ENCODE data around the gene EDDM13. TPM values are rescaled to one million over a fixed set of nuclear protein-coding genes. Genes with fewer than 3 reads are reported as not detected.

The EDDM13 gene, protein sequence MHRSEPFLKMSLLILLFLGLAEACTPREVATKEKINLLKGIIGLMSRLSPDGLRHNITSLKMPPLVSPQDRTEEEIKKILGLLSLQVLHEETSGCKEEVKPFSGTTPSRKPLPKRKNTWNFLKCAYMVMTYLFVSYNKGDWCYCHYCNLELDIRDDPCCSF
- total RNA-seq (not detected), total RNA-seq (0 to 0.86 (median 0.07) reads per million in 172 experiments)
- 0.86 TPM for polyA plus RNA-seq (2013, experiment 1 of 2)
- polyA plus RNA-seq (2013, experiment 2 of 2), result 0.87 TPM

- H3K4me1 ChIP-seq (ENCODE audit: insufficient read depth, low read length), result no peaks in the 10 kb centered on the region
- CTCF ChIA-PET, result no interaction called here
- no peaks in the 10 kb centered on the region for H3K9me3 ChIP-seq (ENCODE audit: control insufficient read depth in 1 of 2, insufficient read depth in 1 of 2, low read length in 2 of 2)
- DNase-seq (no peak), ATAC-seq (ENCODE audit: poor library complexity) (no peak)
- no peaks in the 10 kb centered on the region for H3K36me3 ChIP-seq (ENCODE audit: insufficient read depth, low read length)
- no peaks in the 10 kb centered on the region for H3K27me3 ChIP-seq (ENCODE audit: control insufficient read depth in 1 of 2, insufficient read depth in 2 of 2, low read length in 2 of 2)
- H3K4me3 ChIP-seq (ENCODE audit: low read length), result no peak within 1 kb of the TSS
- peaks cover 1% of the 10 kb centered on the region for H3K9me3 Mint-ChIP-seq
- peaks cover 12% of the 10 kb centered on the region for H3K36me3 Mint-ChIP-seq (ENCODE audit: low read depth)
- intact Hi-C loops (cut with DNase I, micrococcal nuclease), result no loop called here
- H3K27me3 Mint-ChIP-seq, result no peaks in the 10 kb centered on the region
- H3K4me3 Mint-ChIP-seq, result no peak within 1 kb of the TSS
- POLR2A ChIA-PET, result no interaction called here
- TF ChIP-seq CTCF (IDR thresholded peaks at IDR 0.05), result no peak
- H3K27ac Mint-ChIP-seq, result no peak within 1 kb of the TSS
- H3K4me1 Mint-ChIP-seq (ENCODE audit: low read depth), result no peaks in the 10 kb centered on the region
- H3K27ac ChIP-seq (ENCODE audit: low read depth in 1 of 2, low read length in 2 of 2), result no peak within 1 kb of the TSS
These were observed at the start of gene EDDM13 for GRCh38 chr19:56272161-56272798. TSS of gene EDDM13 (plus strand) at chr19:56272748. CDS start at chr19:56272835, 87 bp downstream.

GRCh38 chr19:56222901-56223300, 49.6 kb upstream of the EDDM13 start:
- H3K36me3 ChIP-seq (ENCODE audit: insufficient read depth, low read length), result no peaks in the 10 kb centered on the region
- CTCF ChIA-PET, result no interaction called here
- H3K4me1 Mint-ChIP-seq (ENCODE audit: low read depth), result no peaks in the 10 kb centered on the region

GRCh38 chr19:56223481-56223880, 49.1 kb upstream of the EDDM13 start:
- no peaks in the 10 kb centered on the region for H3K9me3 ChIP-seq (ENCODE audit: control insufficient read depth in 1 of 2, insufficient read depth in 1 of 2, low read length in 2 of 2)
- peaks cover 30% of the 10 kb centered on the region for H3K36me3 Mint-ChIP-seq (ENCODE audit: low read depth)
- peaks cover 0 to 2% of the 10 kb centered on the region in 2 experiments for H3K27me3 ChIP-seq (ENCODE audit: control insufficient read depth in 1 of 2, insufficient read depth in 2 of 2, low read length in 2 of 2)
- no peak overlapping the region for H3K27ac Mint-ChIP-seq
- H3K36me3 ChIP-seq (ENCODE audit: insufficient read depth, low read length), result no peaks in the 10 kb centered on the region
- intact Hi-C loops (cut with DNase I, micrococcal nuclease), result no loop called here
- CTCF ChIA-PET, result no interaction called here
- POLR2A ChIA-PET, result no interaction called here
- H3K9me3 Mint-ChIP-seq, result no peaks in the 10 kb centered on the region
- H3K4me1 Mint-ChIP-seq (ENCODE audit: low read depth), result no peaks in the 10 kb centered on the region
- H3K27me3 Mint-ChIP-seq, result peaks cover 8% of the 10 kb centered on the region
- no peak for ATAC-seq (ENCODE audit: poor library complexity)
- no peak overlapping the region for H3K4me3 Mint-ChIP-seq
- H3K27ac ChIP-seq (ENCODE audit: low read depth in 1 of 2, low read length in 2 of 2), result no peak overlapping the region
- DNase-seq, result no peak
- H3K4me3 ChIP-seq (ENCODE audit: low read length), result no peak overlapping the region
- H3K4me1 ChIP-seq (ENCODE audit: insufficient read depth, low read length), result no peaks in the 10 kb centered on the region
- TF ChIP-seq CTCF (IDR thresholded peaks at IDR 0.05), result no peak

More at GRCh38 chr19:56222901-56223300, 49.6 kb upstream of the EDDM13 start:
- no peak for DNase-seq
- ATAC-seq (ENCODE audit: poor library complexity), result no peak
- Mint-ChIP-seq H3K4me3 (no peak overlapping the region), H3K9me3 (no peaks in the 10 kb centered on the region), H3K27me3 (peaks cover 12% of the 10 kb centered on the region), H3K36me3 (ENCODE audit: low read depth) (peaks cover 30% of the 10 kb centered on the region), H3K27ac (no peak overlapping the region)
- POLR2A ChIA-PET, result no interaction called here
- Histone ChIP-seq H3K4me1 (ENCODE audit: insufficient read depth, low read length) (no peaks in the 10 kb centered on the region), H3K27ac (ENCODE audit: low read depth in 1 of 2, low read length in 2 of 2) (no peak overlapping the region), H3K27me3 (ENCODE audit: control insufficient read depth in 1 of 2, insufficient read depth in 2 of 2, low read length in 2 of 2) (peaks cover 0 to 4% of the 10 kb centered on the region in 2 experiments), H3K4me3 (ENCODE audit: low read length) (no peak overlapping the region), H3K9me3 (ENCODE audit: control insufficient read depth in 1 of 2, insufficient read depth in 1 of 2, low read length in 2 of 2) (no peaks in the 10 kb centered on the region)
- intact Hi-C loops (cut with DNase I, micrococcal nuclease), result no loop called here
- no peak for TF ChIP-seq CTCF (IDR thresholded peaks at IDR 0.05)
